Stimulated activated CD8-positive, alpha-beta memory T cell treated with anti-CD3 and anti-CD28 coated beads, Interleukin-7, amount 100 ng/mL, for 1 hour (primary cell): ENCODE results near the gene CETP.
"Not testable (repeated sequence)": the region's sequence is repeated elsewhere in the genome, so short reads cannot be mapped to it uniquely, and the experiment has no call there.

Source experiments
- DNase-seq, 2 donors: peaks; one replicate each; pipeline ENCODE4 v3.0.0-alpha.2; 2020; ENCODE audit warnings: low read depth in 2 of 2

Gene CETP

DNA sequence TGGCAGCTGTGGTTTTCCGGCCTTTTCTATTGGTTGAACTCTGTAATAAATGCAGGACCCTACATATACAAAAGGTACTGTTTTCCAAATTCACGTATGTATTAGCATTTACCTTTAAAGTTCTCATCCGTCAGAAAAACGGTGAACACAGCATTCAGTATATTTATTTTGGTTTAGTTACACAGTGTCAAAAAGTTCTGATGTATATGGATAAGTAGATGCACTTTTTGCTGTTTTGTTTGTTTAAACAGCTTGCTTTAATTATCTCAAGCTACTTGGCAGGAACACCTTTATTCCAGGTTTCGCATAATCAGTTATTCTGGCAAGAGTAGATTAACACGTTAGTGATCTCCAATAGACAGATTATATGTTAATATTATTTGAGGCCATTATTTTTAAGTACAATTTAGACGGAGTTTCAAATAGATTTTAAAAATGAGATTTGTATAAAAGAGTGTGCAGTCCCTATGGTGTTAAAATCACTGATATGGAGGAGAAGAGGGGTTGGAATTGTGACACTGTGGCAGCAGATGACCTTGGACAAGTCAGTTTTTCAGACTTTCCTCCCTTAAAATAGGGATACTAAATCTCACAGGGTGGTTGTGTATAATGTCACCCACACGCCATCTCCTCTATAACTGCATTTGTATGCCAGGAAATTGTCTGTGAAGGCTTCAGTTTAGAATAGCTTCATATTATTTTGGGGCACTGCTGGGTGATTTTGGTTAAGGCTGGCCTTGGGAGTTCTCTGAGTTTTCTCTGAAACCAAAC lies 27.7 kb upstream of the CETP start:
- DNase-seq, result no peak

DNA sequence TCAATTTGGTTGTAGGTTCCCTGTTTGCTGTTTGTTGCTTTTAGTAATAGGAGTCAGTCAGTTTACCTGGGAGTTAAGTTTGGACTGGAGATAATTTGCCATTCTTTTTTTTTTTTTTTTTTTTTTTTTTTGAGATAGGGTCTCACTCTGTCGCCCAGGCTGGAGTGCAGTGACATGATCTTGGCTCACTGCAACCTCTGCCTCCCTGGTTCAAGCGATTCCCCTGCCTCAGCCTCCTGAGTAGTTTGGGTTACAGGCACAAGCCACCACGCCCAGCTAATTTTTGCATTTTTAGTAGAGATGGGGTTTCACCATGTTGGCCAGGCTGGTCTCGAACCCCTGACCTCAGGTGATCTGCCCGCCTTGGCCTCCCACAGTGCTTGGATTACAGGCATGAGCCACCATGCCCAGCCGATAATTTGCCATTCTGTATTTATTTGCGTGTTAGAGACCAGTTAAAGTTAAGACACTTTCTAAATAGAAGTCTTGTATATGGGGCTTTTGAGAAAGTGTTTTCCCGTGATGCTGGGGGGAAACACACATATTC lies 27.1 kb upstream of the CETP start:
- DNase-seq, result not testable (repeated sequence)

GRCh38 chr16:56935201-56935600 lies 26.5 kb upstream of the CETP start:
- DNase-seq, result no peak

DNA sequence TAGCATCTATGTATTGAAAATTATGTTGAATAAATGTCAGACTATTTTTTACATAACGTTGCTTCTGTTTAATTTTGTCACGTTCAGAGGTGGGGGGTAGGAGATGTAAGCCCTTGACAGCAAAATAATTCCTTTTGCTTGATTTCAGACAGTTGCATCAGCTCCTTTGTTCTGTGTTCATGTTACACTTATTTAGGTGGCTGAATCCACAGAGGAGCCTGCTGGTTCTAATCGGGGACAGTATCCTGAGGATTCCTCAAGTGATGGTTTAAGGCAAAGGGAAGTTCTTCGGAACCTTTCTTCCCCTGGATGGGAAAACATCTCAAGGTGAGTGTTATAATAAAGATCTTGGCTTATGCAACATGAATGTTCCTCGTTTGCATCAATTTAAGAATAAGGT lies 25.3 kb upstream of the CETP start:
- no peak for DNase-seq

DNA sequence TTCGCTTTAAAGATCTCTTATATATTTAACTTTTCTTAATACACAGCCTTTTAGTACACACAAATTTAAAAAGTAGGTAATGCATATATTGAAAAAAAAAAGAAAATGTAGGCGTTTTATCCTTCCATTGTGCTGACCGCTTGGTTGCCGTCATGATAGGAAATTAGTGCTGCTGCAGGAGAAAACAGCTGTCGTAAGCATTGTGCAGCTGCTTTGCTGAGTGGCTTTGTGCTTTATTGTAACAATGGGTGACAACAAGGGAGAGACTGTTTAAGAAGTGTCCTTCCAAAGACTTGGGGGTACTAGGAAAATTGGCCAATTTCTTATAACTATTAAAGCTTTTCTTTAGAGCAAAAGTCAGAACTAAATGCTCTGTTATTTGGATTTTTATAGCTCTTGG lies 24.8 kb upstream of the CETP start:
- DNase-seq, result no peak

- DNase-seq, result no peak
These were observed 22.9 kb upstream of the CETP start for GRCh38 chr16:56938664-56939513.

GRCh38 chr16:56939801-56940200 lies 21.9 kb upstream of the CETP start:
- DNase-seq, result no peak

DNA sequence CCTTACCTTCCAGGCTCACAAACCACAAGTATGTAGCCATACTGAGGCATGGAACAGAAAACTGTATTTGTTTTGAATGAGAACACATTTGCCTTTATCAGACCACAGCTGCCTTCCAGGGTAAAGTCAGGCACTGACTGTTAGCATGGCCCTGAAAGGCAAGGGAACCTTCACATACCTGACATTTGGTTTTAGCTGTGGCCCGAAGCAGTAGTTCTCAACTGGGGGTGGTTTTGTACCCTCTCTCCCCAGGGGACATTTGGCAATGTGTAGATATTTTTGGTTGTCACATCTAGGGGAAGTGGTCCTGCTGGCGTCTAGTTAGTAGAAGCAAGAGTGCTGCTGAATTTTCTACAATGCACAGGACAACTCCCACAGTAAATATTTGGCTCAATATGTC lies 20.7 kb upstream of the CETP start:
- DNase-seq, result no peak

DNA sequence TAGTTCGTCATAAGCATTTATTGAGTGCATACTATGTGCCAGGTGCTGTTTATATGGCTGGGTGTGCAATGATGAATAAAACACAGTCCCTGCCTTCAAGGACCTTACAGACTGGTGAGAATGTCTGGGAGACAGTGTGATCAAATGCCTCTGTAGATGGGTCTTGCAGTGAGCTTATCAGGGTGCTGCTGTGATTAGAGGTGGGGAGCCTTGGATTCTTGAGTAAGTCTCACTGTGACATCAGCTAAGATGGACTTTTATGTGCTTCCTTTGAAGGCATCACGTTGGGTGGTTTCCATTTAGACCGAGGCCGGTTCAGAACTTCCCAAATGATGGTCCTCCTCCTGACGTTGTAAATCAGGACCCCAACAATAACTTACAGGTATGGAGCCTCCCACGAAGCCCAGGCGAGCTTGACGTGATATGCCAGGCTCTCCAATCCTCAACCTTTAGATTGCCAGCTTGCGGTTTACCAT lies 19.9 kb upstream of the CETP start:
- DNase-seq, result no peak

DNA sequence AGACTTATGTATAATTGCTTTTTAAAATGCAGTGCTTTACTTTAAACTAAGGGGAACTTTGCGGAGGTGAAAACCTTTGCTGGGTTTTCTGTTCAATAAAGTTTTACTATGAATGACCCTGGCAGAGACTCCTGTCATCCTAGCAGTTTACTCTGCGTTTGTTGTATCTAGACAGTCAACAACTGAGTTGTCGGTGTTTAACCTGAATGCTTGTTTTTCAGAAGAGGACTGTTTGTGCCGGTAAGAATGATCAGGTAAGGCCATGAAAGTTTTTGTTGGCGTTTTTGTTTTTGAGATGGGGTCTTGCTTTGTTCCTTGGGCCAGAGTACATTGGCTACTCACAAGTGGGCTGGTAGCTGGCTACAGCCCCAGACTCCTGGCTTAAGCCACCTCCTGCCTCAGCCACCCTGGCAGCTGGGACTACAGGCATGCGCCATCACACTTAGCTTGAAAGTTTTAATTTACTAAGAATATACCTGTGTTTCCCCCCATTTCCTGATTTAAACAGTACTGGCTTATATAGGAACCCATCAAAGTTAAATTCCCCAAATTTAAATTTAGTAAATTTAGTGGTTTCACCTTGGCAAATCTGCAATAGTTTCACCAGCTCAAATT lies 17.9 kb upstream of the CETP start:
- DNase-seq, result no peak

- DNase-seq, result no peak
These were observed 16.6 kb upstream of the CETP start for GRCh38 chr16:56944954-56945839.

GRCh38 chr16:56945847-56946527 lies 15.8 kb upstream of the CETP start:
- DNase-seq, result no peak

- no peak for DNase-seq
These were observed 14.8 kb upstream of the CETP start for GRCh38 chr16:56946767-56947603.

- no peak for DNase-seq
These were observed 14.2 kb upstream of the CETP start for GRCh38 chr16:56947604-56947995.

GRCh38 chr16:56948234-56948633 lies 13.5 kb upstream of the CETP start:
- DNase-seq, result no peak

GRCh38 chr16:56950051-56950450 lies 11.7 kb upstream of the CETP start:
- no peak for DNase-seq

DNA sequence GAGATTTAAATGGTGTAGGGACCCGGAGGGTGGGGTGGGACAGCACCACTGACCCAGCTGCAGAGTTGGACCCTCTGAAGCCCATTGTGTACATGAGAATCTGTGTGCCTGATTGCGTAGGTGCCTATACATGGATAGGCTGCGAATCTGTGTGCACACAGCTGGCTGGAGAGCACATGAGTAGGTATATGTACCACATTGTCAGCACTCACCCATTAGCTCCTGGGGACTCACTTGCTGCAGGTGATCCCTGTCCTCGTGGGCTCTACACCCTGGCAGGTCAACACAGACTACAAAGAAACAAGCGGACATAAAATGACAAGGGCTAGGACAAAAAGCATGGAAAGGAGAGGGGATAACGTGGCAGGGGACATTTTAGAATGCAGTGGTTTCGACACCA lies 11.3 kb upstream of the CETP start:
- no peak for DNase-seq

- peak in 1 of 2 donors; percentile 23 for DNase-seq
These were observed 10.6 kb upstream of the CETP start for GRCh38 chr16:56950881-56951771.

DNA sequence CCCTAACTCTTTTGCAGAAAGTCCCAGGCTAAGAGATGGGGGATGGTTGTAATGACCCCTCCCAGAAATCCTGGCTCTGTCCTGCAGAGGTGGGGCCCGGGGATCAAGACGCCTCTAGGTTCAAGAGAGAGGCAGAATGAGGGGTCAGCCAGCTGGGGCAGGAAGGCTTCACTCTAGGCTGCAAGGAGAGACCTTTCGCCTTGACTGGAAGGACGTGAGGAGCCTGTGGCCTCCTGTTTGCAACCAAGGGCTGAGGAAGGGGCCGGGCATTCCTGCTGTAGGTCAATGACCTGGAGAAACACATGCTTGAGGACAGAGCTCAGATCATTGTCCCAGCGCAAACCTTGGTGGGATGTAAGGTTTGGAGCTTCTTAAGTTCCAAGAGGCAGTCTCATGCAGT lies 8.7 kb upstream of the CETP start:
- DNase-seq, result no peak
